Stomach (tissue), 9 donors: Measurements from ENCODE around the gene HNRNPAB. TPM values are rescaled to one million over a fixed set of nuclear protein-coding genes. Genes with fewer than 3 reads are reported as not detected.

ENCODE experiments used
- DNase-seq, 2 donors: peaks; one replicate each; pipeline versions ENCODE4 v3.0.0 to v3.0.0-alpha.2; 2013 to 2019
- H3K27ac ChIP-seq, 5 donors: fragments of 200-600 bp in 4 of 5; sonication (generic) in 4 of 5; one replicate each; pipeline ENCODE4 v1.5.1; 2013 to 2019; ENCODE audit warnings: mild to moderate bottlenecking in 1 of 5, moderate library complexity in 1 of 5
- H3K27me3 ChIP-seq, 3 donors: fragments of 200-600 bp; sonication (generic); one replicate each; pipeline ENCODE4 v1.5.1; 2017 to 2019; ENCODE audit warnings: mixed run types in 1 of 3
- H3K36me3 ChIP-seq, 4 donors: fragments of 200-600 bp; sonication (generic); 1 replicate in 3 of 4; 2 replicates in 1 of 4; pipeline ENCODE4 v1.5.1; 2016 to 2019
- H3K4me1 ChIP-seq, 4 donors: fragments of 200-600 bp; sonication (generic); one replicate each; pipeline ENCODE4 v1.5.1; 2016 to 2019
- H3K4me3 ChIP-seq, 4 donors: fragments of 200-600 bp; sonication (generic) in 3 of 4; one replicate each; pipeline ENCODE4 v1.5.1; 2016 to 2019; ENCODE audit warnings: mild to moderate bottlenecking in 1 of 4
- H3K9me3 ChIP-seq, 4 donors: fragments of 200-600 bp; sonication (generic); one replicate each; pipeline ENCODE4 v1.5.1; 2016 to 2019
- EP300 ChIP-seq: sonication (generic); formaldehyde crosslinking; IDR thresholded peaks from one replicate; pipeline ENCODE4 v1.6.1; 2017; ENCODE audit warnings: antibody characterized with exemption
- POLR2A ChIP-seq, 4 donors: fragments of 450-650 bp; IDR thresholded peaks; one replicate each; pipeline ENCODE4 v1.6.1; 2016; ENCODE audit warnings: antibody characterized with exemption in 4 of 4, control low read depth in 2 of 4, mild to moderate bottlenecking in 1 of 4, moderate library complexity in 1 of 4
- POLR2AphosphoS5 ChIP-seq, 3 donors: sonication (generic); formaldehyde crosslinking; IDR thresholded peaks; one replicate each; pipeline ENCODE4 v1.6.1; 2016; ENCODE audit warnings: antibody characterized with exemption in 3 of 3
- WGBS, 5 donors: extraction: QIAGEN DNeasy Blood & Tissue Kit in 3 of 5; methylation state at CpG; one replicate each; pipeline versions ENCODE4 v1.1.5 to v1.1.7; 2013 to 2018; 5-methylcytosine and 5-hydroxymethylcytosine counted together
- intact Hi-C: fragments of 100-400 bp; cut with DNase I; formaldehyde crosslinking; loops from one replicate; pipeline ENCODE4 v1.15.1; 2023; ENCODE audit warnings: low total_unique reads
- polyA plus RNA-seq, 3 donors: library from polyadenylated mRNA; stranded (reverse); fragments of 200-250 nt; gene quantifications; one replicate each; pipeline ENCODE4 v1.2.3, GENCODE V29; 2013
- total RNA-seq, 5 donors: library from RNA; depleted of rRNA; stranded (reverse); fragments of >200 nt; gene quantifications; one replicate each; pipeline versions ENCODE4 v1.1.0 to v1.2.3, GENCODE V29; 2014 to 2016
- TF ChIP-seq, protein P1 (sequence below), 7 experiments: fragments of 450-650 bp in 4 of 7; fragments of 200-600 bp in 3 of 7; sonication (generic) in 3 of 7; IDR thresholded peaks; one replicate each; pipeline ENCODE4 v1.5.1; 2016 to 2019; ENCODE audit warnings: antibody characterized with exemption in 7 of 7, control low read depth in 2 of 7, mild to moderate bottlenecking in 1 of 7
- donor health status: healthy with polysubstance abuse.
- donor health status: Bipolar disorder and iron deficiency.
- donor health status: healthy.

Gene HNRNPAB
- total and polyA plus RNA-seq, 8 donors = 25.1 to 327 (median 116) TPM

GRCh38 chr5:178201221-178201926 lies 3.0 kb upstream of the HNRNPAB start:
- H3K9me3 ChIP-seq = no peaks in the 10 kb centered on the region
- peaks cover 9 to 19% (median 16%) of the 10 kb centered on the region in 4 donors for H3K4me1 ChIP-seq
- WGBS, 5 donors = 82 to 86% (median 85%) methylated on average over 14 of the region's 14 CpGs
- TF ChIP-seq POLR2AphosphoS5 (IDR thresholded peaks at IDR 0.05) (no peak), EP300 (no peak), POLR2A (IDR thresholded peaks at IDR 0.05) (no peak)
- TF ChIP-seq, protein P1, sequence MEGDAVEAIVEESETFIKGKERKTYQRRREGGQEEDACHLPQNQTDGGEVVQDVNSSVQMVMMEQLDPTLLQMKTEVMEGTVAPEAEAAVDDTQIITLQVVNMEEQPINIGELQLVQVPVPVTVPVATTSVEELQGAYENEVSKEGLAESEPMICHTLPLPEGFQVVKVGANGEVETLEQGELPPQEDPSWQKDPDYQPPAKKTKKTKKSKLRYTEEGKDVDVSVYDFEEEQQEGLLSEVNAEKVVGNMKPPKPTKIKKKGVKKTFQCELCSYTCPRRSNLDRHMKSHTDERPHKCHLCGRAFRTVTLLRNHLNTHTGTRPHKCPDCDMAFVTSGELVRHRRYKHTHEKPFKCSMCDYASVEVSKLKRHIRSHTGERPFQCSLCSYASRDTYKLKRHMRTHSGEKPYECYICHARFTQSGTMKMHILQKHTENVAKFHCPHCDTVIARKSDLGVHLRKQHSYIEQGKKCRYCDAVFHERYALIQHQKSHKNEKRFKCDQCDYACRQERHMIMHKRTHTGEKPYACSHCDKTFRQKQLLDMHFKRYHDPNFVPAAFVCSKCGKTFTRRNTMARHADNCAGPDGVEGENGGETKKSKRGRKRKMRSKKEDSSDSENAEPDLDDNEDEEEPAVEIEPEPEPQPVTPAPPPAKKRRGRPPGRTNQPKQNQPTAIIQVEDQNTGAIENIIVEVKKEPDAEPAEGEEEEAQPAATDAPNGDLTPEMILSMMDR (IDR thresholded peaks at IDR 0.05) = no peak
- intact Hi-C loops = no loop called here
- DNase-seq = no peak
- no peak overlapping the region for H3K27ac ChIP-seq
- H3K36me3 ChIP-seq = peaks cover 0 to 1% (median under 1%) of the 10 kb centered on the region in 4 donors
- H3K4me3 ChIP-seq = no peak overlapping the region
- no peaks in the 10 kb centered on the region for H3K27me3 ChIP-seq

GRCh38 chr5:178201927-178202235 lies 2.5 kb upstream of the HNRNPAB start:
- DNase-seq = no peak
- H3K4me1 ChIP-seq = peaks cover 14 to 24% (median 21%) of the 10 kb centered on the region in 4 donors
- intact Hi-C loops = no loop called here
- H3K9me3 ChIP-seq = no peaks in the 10 kb centered on the region
- H3K36me3 ChIP-seq = peaks cover 4 to 6% (median 6%) of the 10 kb centered on the region in 4 donors
- no peaks in the 10 kb centered on the region for H3K27me3 ChIP-seq
- H3K4me3 ChIP-seq = no peak overlapping the region
- H3K27ac ChIP-seq = no peak overlapping the region
- WGBS, 5 donors = 34 to 50% (median 38%) methylated on average over 2 of the region's 2 CpGs
- TF ChIP-seq POLR2AphosphoS5 (IDR thresholded peaks at IDR 0.05) = no peak
- TF ChIP-seq, protein P1 (IDR thresholded peaks at IDR 0.05) = no peak
- TF ChIP-seq POLR2A (IDR thresholded peaks at IDR 0.05) = no peak
- TF ChIP-seq EP300 = no peak

- peaks cover 20 to 30% (median 27%) of the 10 kb centered on the region in 4 donors for H3K4me1 ChIP-seq
- H3K9me3 ChIP-seq = no peaks in the 10 kb centered on the region
- 93 to 99% (median 96%) methylated on average over 10 of the region's 10 CpGs for WGBS, 5 donors
- no peak overlapping the region for H3K4me3 ChIP-seq
- intact Hi-C loops = no loop called here
- DNase-seq = no peak
- TF ChIP-seq EP300 (no peak), POLR2AphosphoS5 (IDR thresholded peaks at IDR 0.05) (no peak), POLR2A (IDR thresholded peaks at IDR 0.05) (no peak)
- TF ChIP-seq, protein P1 (IDR thresholded peaks at IDR 0.05) = no peak
- no peak overlapping the region for H3K27ac ChIP-seq
- H3K36me3 ChIP-seq = peaks cover 11 to 13% (median 12%) of the 10 kb centered on the region in 4 donors
- H3K27me3 ChIP-seq = no peaks in the 10 kb centered on the region
Measured at GRCh38 chr5:178202541-178202940, 1.8 kb upstream of the HNRNPAB start.

GRCh38 chr5:178203670-178204181 lies 607 bp upstream of the HNRNPAB start:
- Histone ChIP-seq H3K9me3 (no peaks in the 10 kb centered on the region), H3K27ac (peak overlapping the region; percentile 55 to 98 (median 95)), H3K27me3 (no peaks in the 10 kb centered on the region), H3K36me3 (peaks cover 23 to 25% (median 24%) of the 10 kb centered on the region in 4 donors), H3K4me1 (peaks cover 27 to 41% (median 39%) of the 10 kb centered on the region in 4 donors), H3K4me3 (peak overlapping the region; percentile 82 to 99 (median 96))
- no peak for DNase-seq
- whole genome bisulfite sequencing, 5 donors = 6 to 28% (median 15%) methylated on average over 20 to 30 of the region's 30 CpGs
- TF ChIP-seq POLR2AphosphoS5 (IDR thresholded peaks at IDR 0.05) = no peak
- no peak for TF ChIP-seq POLR2A (IDR thresholded peaks at IDR 0.05)
- TF ChIP-seq, protein P1 (IDR thresholded peaks at IDR 0.05) = no peak
- no peak for TF ChIP-seq EP300
- intact Hi-C loops = no loop called here
